HFFc6 (cell line): Measurements from ENCODE around the gene ATP6V1G1. TPM values are rescaled to one million over a fixed set of nuclear protein-coding genes. Genes with fewer than 3 reads are reported as not detected.

Source experiments
- DNase-seq: peaks from one replicate; pipeline ENCODE4 v3.0.0-alpha.2; 2018
- H3K27ac Mint-ChIP-seq: 2 replicates; pipeline ENCODE4 v1.8.0; 2020; ENCODE audit warnings: mild to moderate bottlenecking, mixed read lengths
- H3K27me3 Mint-ChIP-seq: 2 replicates; pipeline ENCODE4 v1.8.0; 2021; ENCODE audit warnings: mild to moderate bottlenecking, moderate library complexity, mixed read lengths; ENCODE audit not compliant: insufficient read depth
- H3K36me3 Mint-ChIP-seq: 2 replicates; pipeline ENCODE4 v1.8.0; 2021; ENCODE audit warnings: low read depth, mixed read lengths
- H3K4me1 Mint-ChIP-seq: 2 replicates; pipeline ENCODE4 v1.8.0; 2020; ENCODE audit warnings: low read depth, mixed read lengths
- H3K4me3 Mint-ChIP-seq: 2 replicates; pipeline ENCODE4 v1.8.0; 2020; ENCODE audit warnings: mild to moderate bottlenecking, moderate library complexity, mixed read lengths
- H3K9me3 Mint-ChIP-seq: 2 replicates; pipeline ENCODE4 v1.8.0; 2020; ENCODE audit warnings: mild to moderate bottlenecking, mixed read lengths
- CTCF ChIP-seq: fragments of 200-600 bp; sonication (generic); IDR thresholded peaks from 2 replicates; pipeline ENCODE4 v1.5.0; 2021; ENCODE audit warnings: antibody characterized with exemption, mild to moderate bottlenecking
- total RNA-seq, 6 experiments: library from RNA; stranded (reverse); fragmentation: NEBNext Ultra II Directional; extraction: Animal tissue kit (Norgen Biotek cat#: 25700); gene quantifications; 2 replicates in 1 of 6; 3 replicates in 5 of 6; pipeline ENCODE4 v1.2.3, GENCODE V29; 2021

Gene ATP6V1G1
- total RNA-seq, 6 experiments from 2014 or later: 74.2 to 104 (median 86.5) TPM

GRCh38 chr9:114624677-114625076 is 37.1 kb downstream of the ATP6V1G1 start:
- DNase-seq: no peak
- Mint-ChIP-seq H3K36me3 (0 out of 2 replicates have a peak, but pooled peaks cover 9% of the 10 kb centered on the region), H3K27ac (no peak overlapping the region), H3K4me3 (no peak overlapping the region), H3K4me1 (peaks cover 31% of the 10 kb centered on the region), H3K27me3 (no peaks in the 10 kb centered on the region; the same call in 1 of the 2 replicates), H3K9me3 (no peaks in the 10 kb centered on the region)
- TF ChIP-seq CTCF: no peak

GRCh38 chr9:114626415-114627020 is 38.9 kb downstream of the ATP6V1G1 start:
- no peaks in the 10 kb centered on the region for H3K9me3 Mint-ChIP-seq
- H3K4me1 Mint-ChIP-seq: peaks cover 31% of the 10 kb centered on the region
- TF ChIP-seq CTCF: no peak
- DNase-seq: no peak
- no peaks in the 10 kb centered on the region; the same call in 1 of the 2 replicates for H3K27me3 Mint-ChIP-seq
- no peak overlapping the region for H3K4me3 Mint-ChIP-seq
- H3K36me3 Mint-ChIP-seq: 0 out of 2 replicates have a peak, but pooled peaks cover 9% of the 10 kb centered on the region
- H3K27ac Mint-ChIP-seq: no peak overlapping the region

GRCh38 chr9:114627553-114627952 is 40.0 kb downstream of the ATP6V1G1 start:
- Mint-ChIP-seq H3K36me3 (0 out of 2 replicates have a peak, but pooled peaks cover 9% of the 10 kb centered on the region), H3K4me3 (no peak overlapping the region), H3K4me1 (peaks cover 22% of the 10 kb centered on the region), H3K9me3 (no peaks in the 10 kb centered on the region), H3K27ac (no peak overlapping the region), H3K27me3 (no peaks in the 10 kb centered on the region; the same call in 1 of the 2 replicates)
- no peak for TF ChIP-seq CTCF
- DNase-seq: no peak

DNA sequence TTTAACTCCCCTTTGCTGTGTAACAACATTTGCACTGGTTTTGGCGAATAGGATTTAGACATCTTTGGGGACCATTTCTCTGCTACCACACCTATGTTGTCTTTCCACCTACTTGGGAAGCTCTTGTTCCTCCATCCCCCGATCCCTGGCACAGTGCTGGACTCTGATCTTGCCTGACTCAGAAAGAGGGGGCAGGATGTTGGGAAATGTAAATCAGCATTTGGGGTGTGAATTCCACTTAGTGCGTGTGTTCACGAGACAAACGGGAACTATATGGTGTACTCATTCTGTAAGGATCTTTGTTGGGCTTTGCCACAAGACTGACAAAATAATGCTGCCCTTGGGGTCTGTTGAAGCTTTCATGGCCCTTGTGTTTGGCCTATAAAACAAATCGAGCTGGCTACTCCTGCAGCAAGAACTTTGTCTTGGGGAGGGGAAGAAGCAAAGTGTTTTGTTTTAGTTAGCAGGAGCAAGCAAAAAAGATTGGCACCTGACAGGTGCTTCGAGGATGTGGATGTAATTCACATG is 42.1 kb downstream of the ATP6V1G1 start:
- Mint-ChIP-seq H3K27me3 (no peaks in the 10 kb centered on the region; the same call in 1 of the 2 replicates), H3K4me3 (no peak overlapping the region), H3K9me3 (no peaks in the 10 kb centered on the region), H3K27ac (no peak overlapping the region), H3K4me1 (peaks cover 25% of the 10 kb centered on the region), H3K36me3 (peaks cover 9% of the 10 kb centered on the region; the same call in 1 of the 2 replicates)
- TF ChIP-seq CTCF: no peak
- no peak for DNase-seq

DNA sequence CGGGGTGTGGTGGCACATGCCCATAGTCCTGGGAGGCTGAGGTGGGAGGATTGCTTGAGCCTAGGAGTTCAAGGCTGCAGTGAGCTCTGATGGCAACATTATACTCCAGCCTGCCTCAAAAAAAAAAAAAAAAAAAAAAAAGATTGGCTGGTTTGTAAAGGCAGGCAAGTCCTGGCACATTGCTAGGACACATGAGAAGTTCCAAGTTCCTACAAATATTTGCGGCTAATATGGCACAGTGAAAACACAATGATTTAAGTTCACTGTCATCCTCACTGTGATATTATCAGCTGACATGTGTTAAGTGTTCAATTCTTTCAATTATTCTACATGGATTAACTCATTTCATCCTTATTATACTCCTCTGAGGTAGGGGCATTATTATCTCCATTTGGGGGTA is 43.6 kb downstream of the ATP6V1G1 start:
- Mint-ChIP-seq H3K9me3 (no peaks in the 10 kb centered on the region), H3K4me1 (peaks cover 23% of the 10 kb centered on the region), H3K36me3 (peaks cover 9% of the 10 kb centered on the region; the same call in 1 of the 2 replicates), H3K4me3 (no peak overlapping the region), H3K27me3 (no peaks in the 10 kb centered on the region; the same call in 1 of the 2 replicates), H3K27ac (no peak overlapping the region)
- TF ChIP-seq CTCF: no peak
- DNase-seq: no peak
